ENCODE data around the gene SQSTM1.

GRCh38 chr5:179812997-179813607 lies 7.6 kb upstream of the SQSTM1 start:
- TF ChIP-seq CTCF (IDR thresholded peaks at IDR 0.05) (no peak), EP300 (IDR thresholded peaks at IDR 0.05) (no peak), POLR2AphosphoS5 (IDR thresholded peaks at IDR 0.05) (no peak)
